T-helper 2 cell (primary cell): ENCODE data around the gene DOCK10.

Experiments
- DNase-seq, 5 experiments: peaks; one replicate each; pipeline versions ENCODE4 v3.0.0 to v3.0.0-alpha.2; 2012 to 2022

Gene DOCK10

DNA sequence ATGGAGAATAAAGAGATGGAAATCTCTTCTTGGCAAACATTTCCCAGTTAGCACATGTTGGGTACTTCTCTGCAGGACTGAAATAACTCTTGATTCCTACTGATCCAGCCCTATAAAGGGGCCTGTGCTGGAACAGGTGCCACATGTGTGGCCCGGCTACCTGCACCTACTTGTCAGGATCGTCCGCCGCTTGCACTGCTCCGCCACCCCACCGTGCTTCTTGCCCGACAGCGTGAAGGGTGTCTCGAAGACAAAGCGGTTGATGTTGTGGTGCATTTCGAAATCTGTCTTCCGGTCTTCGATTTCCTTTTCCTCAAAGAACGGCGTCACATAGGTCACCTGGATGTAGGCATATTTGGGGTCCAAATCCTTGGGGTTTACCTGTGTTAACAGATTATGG is 267.5 kb downstream of the DOCK10 start:
- DNase-seq: no peak

DNA sequence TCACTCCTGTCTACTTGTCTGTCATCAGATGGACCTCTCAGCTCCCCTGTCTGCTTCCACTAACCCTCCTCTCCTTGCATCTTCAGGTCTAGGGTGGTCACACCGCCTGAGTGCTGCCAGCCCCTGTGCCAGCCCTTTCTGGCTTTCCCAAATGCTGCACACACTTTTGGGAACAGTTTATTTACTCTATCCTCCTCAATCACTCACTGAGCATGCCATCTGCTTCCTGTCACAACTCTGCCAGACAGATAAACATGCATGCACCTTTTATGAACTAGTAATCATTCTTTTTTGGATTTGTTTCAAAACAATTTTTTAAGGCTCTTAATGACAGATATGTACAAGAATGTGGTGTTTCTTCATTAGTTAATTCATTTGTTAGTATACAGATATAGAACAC is 269.8 kb downstream of the DOCK10 start:
- DNase-seq: no peak

DNA sequence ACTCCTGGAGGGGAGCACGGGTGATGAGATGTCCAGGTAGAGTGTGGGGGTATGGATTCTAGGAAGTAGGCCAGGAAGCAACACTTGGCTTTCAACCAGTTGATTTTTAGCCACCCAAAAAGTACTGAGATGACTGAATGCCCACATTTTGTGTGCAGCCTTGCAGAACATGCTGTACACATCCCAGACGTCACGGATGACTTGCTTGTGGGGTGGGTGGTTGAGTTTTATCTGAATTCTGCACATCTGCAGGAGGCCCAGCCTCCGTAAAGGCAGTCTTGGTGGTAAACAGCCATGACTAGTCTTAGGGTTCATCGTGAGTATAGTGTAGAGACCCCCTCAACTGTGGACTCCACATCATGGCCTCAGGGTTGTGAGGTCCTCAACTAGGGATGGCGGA is 272.8 kb downstream of the DOCK10 start:
- DNase-seq: peak in 1 of 5 experiments; percentile 41

DNA sequence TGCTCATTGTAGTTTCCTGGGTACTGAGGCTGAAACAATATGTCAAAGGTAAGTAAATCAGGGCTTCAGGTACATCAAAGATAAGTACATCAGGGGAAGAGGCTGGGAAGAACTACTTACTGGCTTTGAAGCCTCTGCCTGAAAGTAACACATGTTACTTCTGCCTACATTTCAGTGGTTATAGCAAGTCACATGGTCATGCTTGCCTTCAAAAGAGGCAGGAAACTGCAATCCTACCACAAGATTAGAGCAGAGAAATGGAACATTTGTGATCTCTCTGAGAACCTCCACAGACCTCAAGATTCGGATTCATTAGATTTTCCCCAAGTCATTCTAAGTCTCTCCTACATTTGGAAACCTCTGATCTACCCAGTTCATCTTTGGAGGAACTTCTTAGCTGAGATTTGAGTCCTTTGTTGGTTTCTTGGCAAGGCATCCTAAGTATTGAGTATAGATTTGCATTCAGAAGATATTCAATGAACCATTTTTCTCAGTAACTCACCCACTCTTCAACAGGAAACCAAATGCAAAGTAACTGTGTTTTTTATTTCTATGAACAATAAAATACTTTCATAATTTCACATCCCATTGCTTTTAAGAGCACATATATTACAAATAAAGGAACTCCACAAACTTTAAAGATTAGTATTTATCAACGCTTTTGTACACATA is 277.6 kb downstream of the DOCK10 start:
- peak in 1 of 5 experiments; percentile 16 for DNase-seq

DNA sequence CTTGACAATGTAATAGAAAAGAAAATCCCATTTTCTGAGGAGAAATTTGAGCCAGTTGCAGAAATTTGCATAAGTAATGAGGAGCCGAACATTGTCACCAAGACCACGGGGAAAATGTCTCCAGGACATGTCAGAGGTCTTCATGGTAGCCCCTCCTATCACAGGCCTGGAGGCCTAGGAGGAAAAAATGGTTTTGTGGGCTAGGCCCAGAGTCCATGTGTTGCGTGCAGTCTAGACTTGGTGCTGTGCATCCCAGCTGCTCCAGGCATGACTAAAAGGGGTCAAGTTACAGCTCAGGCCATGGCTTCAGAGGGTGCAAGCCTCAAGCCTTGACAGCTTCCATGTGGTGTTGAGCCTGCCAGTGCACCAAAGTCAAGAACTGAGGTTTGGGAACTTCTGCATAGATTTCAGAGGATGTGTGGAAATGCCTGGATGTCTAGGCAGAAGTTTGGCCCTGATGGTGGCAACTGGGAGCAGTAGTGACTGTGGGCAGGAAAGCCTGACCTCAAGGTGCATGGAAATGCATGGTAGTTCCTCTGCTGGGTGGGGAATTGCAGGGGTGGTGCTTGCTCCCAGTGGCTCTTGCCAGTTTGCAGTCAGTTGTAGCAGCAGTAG is 284.2 kb downstream of the DOCK10 start:
- no peak for DNase-seq

DNA sequence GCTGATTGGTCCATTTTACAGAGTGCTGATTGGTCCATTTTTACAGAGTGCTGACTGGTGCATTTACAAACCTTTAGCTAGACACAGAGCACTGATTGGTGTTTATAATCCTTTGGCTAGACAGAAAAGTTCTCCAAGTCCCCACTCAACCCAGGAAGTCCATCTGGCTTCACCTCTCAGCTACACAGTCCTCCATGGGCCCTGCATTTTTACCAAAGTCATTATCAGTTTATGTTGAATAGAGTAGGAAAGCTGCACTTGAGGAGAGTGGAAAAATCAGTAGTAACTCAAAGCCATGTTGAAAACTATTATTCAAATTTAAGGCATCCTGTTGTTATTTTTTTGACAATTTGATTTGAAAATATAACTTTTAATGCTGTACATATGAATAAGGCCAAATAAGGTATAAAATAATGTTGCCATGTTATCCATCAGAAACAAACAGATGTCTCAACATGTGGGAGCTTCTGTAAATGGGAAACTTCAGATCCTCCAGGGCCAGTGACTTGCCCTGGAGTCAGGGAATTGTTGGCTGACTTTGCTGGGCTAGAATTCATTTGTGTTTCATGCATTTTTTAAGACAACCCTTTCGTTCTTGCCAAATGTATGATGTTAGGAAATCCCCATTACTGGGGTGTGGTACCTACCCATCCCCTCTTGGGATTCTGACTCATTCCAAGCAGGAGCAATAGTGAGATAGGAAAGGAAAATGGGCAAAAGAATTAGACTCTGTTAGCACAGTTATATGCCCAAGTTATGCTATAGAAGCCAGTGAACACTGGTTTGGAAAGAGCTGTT is 288.3 kb downstream of the DOCK10 start:
- DNase-seq: no peak

DNA sequence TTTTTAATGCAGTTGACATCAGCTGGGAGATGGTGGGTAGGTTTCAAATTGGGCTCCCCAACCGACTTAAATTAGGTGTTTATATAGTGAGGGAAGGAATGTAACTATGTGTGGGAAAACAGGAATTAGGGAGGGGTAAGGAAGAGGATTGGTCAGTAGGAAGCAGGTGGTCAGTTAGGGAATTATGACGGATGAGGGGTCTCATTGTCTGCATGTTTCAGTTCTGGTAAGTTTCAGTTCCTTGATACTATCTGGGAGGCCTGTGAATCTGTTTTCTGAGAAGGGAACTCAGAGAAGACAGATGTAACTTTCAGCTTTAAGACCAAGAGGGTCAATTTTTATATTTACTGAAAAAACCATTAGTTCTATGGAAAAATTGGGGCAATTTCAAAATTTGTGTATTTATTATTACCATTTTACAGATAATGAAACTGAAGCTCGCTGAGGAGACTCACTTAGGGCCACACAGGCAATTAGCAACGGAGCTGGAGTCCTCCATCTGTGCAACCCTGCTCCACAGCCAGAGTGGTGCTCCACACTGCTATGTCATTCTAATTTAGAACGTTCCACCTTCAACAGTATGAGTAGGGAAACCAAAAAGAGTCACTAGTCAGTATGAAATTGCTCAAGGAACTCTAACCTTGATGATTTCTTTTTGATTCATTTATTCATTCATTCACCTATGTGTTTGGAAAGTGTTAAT is 290.1 kb downstream of the DOCK10 start:
- no peak for DNase-seq

DNA sequence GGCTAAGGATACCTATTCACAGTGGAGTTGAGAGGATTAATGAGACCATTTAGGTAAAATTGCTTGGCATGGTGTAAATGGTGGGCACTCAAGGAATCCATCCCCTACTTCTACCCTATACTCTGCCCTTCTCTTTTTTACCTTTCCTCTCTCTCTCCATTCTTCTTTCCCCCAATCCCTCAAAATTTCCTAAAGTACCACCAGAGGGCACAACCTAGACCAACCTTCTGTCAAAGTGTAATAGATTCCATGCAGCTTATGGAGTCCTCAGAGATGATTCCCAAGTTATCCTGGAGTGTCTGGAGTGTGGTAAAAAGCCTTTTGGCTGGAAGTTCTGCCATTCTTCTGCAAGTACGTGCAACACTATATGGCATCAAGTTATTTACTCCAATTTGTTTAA is 293.1 kb downstream of the DOCK10 start:
- no peak for DNase-seq

DNA sequence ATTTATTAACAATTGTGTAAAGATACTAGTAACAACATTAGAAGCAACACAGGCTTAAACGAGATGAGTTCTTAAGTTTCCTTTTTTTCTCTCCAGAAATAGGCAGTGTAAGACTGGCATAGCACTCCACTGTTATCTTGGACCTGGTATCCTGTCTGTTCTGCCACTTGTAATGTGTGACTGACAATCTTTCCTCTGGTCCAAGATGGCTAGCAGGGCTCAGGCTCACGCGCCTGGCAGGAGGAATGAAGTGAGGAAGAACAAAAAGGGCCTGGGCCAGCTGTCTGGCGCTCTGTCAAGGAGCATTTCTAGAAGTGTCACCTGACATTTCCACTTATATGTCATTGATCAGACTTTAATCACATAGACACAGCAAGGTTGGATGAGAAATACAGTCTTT is 294.5 kb downstream of the DOCK10 start:
- no peak for DNase-seq

DNA sequence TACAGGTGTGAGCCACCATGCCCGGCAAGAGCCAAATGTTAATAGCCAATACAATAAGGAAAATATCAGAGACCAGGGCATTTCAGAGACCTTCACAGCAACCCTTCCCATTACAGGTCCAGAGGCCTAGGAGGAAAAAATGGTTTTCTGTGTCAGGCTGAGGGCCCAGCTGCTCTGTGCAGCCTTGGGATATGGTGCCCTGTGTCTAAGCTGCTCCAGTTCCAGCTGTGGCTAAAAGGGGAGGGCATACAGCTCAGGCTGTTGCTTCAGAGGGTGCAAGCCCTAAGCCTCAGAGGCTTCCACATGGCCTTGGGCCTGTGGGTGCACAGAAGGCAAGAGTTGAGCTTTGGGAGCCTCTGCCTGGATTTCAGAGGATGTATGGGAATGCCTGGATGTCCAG is 306.0 kb downstream of the DOCK10 start:
- no peak for DNase-seq

DNA sequence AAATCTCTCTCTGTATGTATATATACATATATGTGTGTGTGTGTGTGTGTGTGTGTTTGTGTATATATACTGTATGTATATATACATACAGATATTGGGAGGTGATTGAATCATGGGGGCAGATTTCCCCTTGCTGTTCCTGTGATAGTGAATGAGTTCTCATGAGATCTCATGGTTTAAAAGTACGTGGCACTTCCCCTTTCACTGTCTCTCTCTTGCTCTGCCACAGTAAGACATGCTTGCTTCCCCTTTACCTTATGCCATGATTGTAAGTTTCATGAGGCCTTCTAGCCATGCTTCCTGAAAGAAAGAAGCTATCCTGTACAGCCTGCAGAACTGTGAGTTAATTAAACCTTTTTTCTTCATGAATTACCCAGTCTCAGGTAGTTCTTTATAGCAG is 307.3 kb downstream of the DOCK10 start:
- no peak for DNase-seq

DNA sequence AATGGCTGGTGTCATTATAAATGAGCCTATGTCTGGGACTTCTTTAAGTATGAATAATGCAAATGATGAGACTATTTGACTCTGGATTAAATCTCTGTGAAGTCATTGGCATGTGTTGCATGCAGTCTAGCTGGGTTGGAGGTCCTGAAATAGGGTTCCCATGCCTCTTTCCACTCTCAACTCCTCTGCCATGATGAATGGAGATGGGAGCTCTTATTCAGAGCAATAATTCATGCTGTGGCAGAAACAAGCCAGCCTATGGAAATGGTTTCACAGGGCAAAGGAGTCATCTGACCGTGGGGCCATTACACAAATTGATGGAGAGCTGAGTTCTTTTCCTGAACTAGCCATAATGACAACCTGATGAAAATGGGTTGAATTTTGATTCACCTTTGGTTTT is 310.6 kb downstream of the DOCK10 start:
- DNase-seq: no peak

DNA sequence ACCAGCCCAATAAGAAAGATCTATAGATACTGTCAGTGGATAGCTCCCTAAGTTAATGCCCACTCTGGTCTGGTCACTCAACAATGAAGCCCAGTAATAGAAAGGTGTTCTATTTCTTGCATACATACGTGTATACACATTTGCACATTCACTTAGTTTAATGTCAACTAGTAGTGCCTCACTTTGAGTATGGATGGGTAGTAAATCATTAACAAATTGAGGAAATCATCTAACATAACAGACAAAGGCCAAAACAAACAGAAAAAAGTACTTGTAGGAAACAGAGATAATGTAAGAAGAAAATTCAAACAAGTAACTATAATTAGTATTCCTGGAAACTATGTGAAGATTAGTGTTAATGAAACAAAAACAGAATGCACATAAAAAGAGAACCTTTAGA is 312.8 kb downstream of the DOCK10 start:
- DNase-seq: no peak

DNA sequence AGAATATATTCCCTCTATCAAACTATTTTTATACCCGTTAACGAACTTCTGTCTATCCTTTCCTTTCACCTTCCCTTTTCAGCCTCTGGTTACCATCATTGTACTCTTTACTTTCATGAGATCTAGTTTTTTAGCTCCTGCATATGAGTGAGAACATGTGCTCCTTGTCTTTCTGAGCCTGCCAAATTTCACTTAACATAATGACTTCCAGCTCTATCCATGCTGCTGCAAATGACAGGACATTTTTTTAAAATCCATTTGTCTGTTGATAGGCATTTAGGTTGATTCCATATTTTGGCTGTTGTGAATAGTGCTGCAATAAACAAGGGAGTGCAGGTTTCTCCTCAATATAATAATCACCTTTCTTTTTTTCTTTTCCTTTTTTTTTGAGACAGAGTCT is 317.9 kb downstream of the DOCK10 start:
- DNase-seq: no peak

DNA sequence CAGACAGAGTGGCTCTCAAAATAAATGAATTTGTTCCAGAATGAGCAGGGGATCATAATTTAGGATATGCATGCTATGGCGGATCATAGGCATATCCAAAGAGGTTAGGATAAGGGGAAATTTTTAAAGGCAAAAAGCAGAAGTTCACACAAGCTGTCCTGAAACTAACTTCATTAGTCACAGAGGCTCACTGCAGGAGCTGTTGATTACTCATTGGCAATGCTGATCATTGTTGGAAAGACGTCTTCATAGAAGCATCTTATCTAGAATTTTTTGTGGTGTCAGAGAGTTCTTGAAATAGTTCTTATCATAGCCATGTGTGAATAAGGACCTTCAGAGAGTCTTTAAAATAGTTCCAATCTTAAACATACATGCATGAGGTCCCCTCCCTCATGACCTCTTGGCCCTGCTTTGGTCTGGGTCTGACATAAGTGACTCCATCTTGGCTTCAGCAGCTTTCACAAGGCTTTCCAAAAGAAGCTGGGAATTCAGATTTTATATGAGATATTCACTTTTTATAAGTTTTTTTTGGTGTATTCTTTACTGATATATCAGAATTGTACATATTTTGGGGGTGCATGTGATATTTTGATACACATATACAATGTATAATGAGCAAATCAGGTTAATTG is 318.6 kb downstream of the DOCK10 start:
- DNase-seq: no peak

DNA sequence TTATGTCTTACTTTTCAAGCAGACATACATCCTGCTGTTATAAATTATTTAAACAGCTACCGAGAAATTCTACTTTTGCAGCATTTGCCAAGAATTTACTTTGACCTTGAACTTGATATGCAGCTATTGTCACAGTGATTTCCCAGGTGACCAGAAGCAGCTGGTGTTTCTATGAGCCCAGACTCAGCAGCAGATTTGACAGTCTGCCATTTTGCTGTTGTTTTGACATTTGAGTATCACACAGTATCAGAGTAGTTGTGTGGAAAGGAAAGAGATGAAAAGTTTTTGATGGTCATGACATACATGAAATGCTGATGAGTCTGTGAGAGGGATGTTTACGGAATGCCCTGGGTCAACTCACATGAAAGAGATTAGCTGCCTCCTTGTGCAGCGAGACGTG is 319.5 kb downstream of the DOCK10 start:
- no peak for DNase-seq

DNA sequence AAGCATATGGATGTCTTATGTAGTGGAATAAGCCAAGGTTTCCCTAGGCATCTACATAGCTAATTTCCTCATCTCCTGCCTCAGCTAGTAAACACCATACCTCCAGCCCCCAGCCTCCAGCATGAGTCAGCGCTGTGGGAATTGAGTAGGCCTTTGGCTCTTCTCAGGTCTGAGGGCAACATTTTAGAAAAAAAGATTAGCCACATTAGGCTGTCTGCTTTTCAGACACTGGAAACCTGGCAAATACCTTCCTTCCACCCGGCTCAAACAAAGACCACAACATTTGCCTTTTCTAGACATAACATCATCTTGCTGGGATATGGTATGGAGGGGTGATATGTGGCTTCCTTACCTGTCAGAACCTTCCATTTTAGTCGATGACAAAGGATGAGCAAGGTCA is 320.0 kb downstream of the DOCK10 start:
- DNase-seq: no peak

DNA sequence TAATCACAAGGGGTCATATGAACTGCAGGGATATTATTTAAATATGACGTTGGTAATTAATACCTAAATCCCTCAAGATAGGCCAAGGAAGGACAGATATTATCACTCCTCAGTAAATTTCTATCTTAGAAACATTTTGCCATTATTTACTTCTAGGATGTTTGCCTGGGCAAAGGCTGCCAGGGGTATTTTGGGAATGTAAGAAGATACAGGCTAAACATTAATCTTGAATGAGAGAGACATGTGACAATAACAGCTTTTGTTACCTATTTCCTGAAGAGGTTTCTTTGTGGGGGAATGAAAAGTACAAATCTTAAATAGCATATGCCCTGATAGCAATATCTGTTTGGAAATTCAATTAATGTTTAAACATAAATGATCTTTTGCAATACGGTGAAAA is 325.3 kb downstream of the DOCK10 start:
- DNase-seq: no peak

DNA sequence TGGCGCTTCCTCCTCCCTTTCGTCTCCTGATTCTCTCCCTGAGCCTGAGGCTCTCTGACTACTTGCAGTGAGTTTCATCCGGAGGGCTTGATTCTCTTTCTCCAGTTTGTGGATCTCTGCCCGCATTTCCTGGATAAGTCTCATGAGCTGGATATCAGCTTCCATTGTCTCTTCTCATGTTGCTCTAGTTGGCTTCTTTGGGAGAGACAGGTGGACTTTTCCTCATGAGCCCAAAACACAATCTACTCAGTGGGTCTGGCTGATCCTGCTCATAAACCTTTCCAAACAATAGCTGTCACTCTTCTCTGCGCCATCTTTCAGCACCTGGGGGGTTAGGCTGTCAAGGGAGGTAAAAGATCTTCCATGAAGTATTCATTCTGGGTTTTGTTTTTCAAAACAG is 326.1 kb downstream of the DOCK10 start, which contains the start of gene CCDC195:
CCDC195 (minus strand) TSS at position 165 of the 400 bp plus-strand sequence; CDS start at position 165, 0 bp downstream.
- no peak for DNase-seq
